SW480 (cell line): ENCODE data around the gene RIPPLY3.
"Not testable (repeated sequence)": the region's sequence is repeated elsewhere in the genome, so short reads cannot be mapped to it uniquely, and the experiment has no call there.

Experiments
- DNase-seq: peaks from one replicate; pipeline ENCODE4 v3.0.0-alpha.2; 2016; ENCODE audit warnings: low spot score

Gene RIPPLY3

GRCh38 chr21:36981049-36981391, 25.5 kb upstream of the RIPPLY3 start:
- no peak for DNase-seq

- no peak for DNase-seq
These were observed 24.4 kb upstream of the RIPPLY3 start for GRCh38 chr21:36981977-36982700.

DNA sequence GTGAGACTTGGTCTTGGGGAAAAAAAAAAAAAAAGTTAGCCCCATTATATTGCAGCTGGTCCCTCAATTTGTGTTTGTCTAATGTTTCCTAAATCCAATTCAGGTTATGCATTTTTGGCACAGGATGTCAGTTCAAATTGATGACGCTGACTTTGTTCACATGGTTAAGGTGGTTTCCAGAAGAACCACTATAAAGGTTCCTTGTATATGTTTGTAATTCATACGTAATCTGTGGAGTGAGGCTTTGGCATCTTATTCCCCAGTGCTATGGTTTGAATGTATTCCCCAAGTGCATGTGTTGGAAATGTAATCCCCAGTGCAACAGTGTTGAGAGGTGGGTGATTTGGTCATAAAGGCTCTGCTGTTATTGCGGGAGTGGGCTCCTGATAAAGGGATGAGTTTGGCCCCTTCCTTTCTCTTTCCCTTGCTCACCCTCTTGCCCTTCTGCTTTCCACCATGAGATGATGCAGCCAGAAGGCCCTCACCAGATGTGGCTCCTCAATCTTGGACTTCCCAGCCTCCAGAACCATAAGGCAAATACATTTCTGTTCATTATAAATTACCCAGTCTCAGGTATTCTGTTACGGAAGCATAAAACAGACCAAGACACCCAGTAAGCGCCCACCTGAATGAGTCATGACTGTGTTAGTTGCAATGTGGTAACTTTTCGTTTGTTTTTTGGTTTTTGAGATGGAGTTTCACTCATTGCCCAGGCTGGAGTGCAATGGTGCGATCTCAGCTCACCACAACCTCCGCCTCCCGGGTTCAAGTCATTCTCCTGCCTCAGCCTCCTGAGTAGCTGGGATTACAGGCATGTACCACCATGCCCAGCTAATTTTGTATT, 20.5 kb upstream of the RIPPLY3 start:
- no peak for DNase-seq

- DNase-seq: no peak
These were observed 18.7 kb upstream of the RIPPLY3 start for GRCh38 chr21:36987845-36988244.

- DNase-seq: no peak
These were observed 18.0 kb upstream of the RIPPLY3 start for GRCh38 chr21:36988536-36988935.

DNA sequence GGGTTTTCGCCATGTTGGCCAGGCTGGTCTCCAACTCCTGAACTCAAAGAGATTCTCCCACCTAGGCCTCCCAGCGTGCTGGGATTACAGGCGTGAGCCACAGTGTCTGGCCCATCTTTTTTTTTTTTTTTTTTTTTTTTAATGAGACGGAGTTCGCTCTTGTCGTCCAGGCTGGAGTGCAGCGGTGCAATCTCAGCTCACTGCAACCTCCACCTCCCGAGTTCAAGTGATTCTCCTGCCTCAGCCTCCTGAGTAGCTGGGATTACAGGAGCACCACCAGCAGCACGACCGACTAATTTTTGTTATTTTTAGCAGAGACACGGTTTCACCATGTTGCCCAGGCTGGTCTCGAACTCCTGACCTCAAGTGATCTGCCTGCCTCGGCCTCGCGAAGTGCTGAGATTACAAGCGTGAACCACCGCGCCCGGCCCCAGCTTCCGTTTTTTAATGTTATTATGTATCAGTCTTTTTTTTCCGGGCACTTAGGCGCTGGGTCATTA, 17.3 kb upstream of the RIPPLY3 start:
- not testable (repeated sequence) for DNase-seq

DNA sequence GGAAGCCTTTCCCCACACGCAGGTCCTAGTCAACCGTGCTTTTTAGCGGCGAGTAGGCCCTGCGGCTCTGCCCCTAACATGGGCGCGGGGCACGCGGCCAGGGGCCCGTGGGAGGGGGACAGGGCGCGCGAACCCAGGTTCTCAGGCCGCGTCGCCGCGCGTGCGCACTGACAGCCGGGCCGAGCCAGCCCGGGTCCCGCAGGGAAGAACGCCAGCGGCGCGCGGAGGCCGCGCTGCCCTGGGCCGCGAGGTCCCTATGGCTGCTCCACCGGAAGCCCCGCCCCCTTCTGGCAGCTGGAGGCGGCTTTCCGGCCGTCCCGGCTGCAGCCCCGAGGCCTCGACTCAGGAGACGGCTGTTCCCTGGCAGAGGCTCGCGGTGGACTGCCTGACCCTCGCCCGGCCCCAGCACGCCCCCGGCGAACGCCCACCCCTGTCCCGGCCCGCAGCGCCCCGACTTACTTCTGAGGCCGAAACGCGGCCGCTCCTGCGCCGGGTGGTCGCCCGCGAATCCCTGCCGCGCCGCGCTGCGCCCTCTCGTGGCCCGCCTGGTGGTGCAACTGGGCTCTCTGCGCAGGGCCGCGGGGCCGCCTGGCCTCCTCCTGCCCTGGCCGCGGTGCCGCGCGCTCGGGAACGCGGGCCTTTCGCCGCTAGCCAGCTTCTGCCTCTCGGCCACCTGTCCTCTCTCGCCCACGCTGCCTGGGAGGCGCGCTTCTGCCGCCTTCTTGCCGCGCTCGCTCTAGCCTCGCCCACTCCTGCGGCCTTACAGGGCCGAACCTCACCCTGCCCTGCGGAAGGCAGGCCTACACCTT, 16.6 kb upstream of the RIPPLY3 start:
- DNase-seq: peak; percentile 97

DNA sequence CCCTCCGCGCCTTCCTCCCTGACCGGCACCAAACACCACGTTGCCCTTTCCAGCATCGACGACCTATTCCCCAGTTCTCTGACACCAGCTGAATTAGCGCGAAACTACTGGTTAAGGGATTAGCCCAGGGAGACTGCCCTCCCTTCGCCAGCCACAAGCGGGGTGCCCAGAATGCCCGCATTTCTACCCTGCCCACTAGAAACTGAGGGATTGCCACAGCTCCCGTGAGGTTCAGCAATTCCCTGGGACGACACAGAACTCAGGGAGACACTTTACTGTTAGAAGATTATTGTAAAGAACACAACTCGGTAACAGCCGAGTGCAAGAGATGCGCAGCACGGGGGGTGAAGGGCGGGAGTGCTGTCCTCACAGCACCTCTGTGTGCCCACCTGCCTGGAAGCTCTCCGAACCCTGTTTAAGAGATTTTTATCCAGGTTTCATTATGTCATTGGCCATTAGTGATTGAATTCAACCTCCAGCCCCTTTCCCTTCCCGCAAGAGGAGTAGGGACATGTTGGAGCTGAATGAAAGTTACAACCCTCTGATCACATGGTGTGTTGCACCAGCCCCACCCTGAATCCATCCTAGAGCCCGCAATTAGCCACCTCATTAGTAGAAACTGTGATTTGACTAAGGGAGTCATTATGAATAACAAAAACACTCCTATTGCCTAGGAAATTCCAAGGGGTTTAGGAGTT, 15.8 kb upstream of the RIPPLY3 start:
- DNase-seq: no peak

DNA sequence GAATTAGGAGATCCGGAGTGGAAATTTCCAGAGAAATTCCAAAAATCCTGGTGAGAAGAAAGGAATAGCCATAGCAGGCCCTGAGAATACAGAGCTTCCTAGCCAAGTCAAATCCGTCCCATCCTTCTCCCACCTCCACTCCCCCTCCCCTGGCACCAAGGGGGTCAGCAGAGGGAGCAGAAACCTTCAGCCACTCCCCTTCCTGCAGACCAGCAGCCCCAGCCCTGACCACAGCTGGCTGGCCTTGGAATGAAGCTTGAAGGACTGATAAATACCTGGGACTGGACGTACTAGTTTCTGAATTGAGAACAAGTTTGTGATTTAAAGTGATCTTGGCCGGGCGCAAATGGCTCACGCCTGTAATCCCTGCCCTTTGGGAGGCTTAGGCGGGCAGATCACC, 13.8 kb upstream of the RIPPLY3 start:
- DNase-seq: no peak

DNA sequence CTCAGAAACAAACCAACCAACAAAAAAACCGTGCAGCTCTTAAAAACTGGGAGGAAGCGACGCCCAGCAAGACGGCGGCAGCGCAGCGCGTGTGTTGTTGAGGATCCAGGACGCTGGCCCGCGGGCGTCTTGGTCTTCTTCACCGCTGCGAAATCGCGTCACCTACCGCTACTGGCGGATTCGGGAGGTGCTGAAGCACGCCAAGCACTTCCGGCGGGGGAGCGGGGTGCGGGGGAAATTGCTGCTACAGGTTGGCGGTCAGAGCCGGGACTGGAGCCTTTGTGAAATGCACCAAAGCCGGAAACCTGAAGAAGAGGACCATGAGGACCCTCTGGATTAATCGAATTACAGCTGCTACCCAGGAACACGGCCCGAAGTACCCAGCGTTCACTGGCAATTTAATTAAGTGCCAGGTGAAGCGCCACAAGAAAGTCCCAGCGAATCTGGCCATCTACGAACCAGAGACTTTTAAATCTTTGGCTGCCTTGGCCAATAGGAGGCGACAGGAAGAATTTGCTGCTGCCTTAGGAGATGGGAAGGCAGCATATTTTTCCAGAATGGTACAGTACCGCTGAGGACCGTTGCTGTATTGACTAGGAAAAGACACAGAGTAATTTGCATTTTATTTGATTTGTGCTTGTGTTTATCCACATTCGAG, 11.9 kb upstream of the RIPPLY3 start:
- DNase-seq: no peak

- DNase-seq: not testable (repeated sequence)
These were observed 11.2 kb upstream of the RIPPLY3 start for GRCh38 chr21:36995285-36995684.

- DNase-seq: no peak
These were observed 7.2 kb upstream of the RIPPLY3 start for GRCh38 chr21:36999131-36999898.

- DNase-seq: peak; percentile 27
These were observed 6.1 kb upstream of the RIPPLY3 start for GRCh38 chr21:37000381-37000780.

- no peak for DNase-seq
These were observed 5.1 kb upstream of the RIPPLY3 start for GRCh38 chr21:37001441-37001840.

DNA sequence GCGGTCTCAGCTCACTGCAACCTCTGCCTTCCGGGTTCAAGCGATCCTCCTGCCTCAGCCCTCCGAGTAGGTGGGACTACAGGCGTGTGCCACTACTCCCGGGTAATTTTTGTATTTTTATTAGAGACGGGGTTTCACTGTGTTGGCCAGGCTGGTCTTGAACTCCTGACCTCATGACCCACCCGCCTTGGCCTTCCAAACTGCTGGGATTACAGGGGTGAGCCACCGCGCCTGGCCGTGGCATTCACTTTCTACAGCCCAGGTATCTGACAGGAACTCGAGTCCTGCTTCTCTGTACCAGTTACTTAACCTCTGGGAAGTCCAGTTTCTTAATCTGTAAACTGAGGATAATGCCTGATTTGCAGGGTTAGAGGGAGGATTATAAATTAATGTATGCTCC, 3.7 kb upstream of the RIPPLY3 start:
- not testable (repeated sequence) for DNase-seq

- DNase-seq: not testable (repeated sequence)
These were observed 2.6 kb upstream of the RIPPLY3 start for GRCh38 chr21:37003917-37004316.

- no peak for DNase-seq
These were observed 685 bp upstream of the RIPPLY3 start for GRCh38 chr21:37005548-37006485.

DNA sequence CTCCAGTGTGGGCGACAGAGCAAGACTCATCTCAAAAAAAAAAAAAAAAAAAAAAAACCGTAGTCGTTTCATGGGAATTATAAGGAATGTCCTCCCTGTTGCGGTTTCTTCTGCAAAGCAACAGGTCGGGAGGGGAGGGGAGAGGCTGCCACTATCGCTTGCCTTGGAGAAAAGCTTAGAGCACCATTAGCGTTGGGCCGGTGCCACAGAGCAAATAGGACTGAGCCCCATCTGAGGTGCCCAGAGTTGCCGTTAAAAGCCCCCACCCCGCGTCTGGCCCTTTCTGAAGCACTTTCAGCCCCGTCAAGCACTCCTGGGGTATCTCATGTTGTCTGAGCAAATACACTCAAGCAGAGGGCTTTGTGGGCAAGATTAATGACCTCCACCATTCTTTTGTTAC, 2.2 kb downstream of the RIPPLY3 start:
- DNase-seq: no peak

GRCh38 chr21:37009740-37010341, 3.3 kb downstream of the RIPPLY3 start:
- peak; percentile 94 for DNase-seq
